Measurements from ENCODE around the gene PRKCE. TPM values are rescaled to one million over a fixed set of nuclear protein-coding genes. Genes with fewer than 3 reads are reported as not detected.

PRKCE gene
- total RNA-seq, 1 experiment from 2014 or later, result 1.3 TPM

DNA sequence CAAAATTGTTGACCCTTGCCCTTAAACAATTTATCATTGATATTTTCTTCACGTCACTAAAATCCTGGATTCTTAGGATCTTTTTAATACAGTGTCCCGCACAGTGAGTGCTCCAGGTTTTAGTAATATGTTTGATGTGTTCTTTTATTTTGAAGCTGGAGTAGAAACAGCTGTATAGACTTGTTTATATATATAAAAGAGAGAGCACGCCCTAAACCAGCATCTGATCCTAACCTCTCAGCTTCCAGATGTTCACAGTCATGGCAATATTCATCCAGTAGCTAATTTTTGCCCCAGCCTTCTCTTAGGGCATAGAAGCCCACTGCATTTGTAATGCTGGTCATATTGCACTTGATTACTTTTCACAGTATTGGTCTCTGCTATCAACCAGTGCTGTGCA, 475.7 kb downstream of the PRKCE start:
- Histone ChIP-seq H4K8ac (replicated peaks; ENCODE audit: insufficient read length, low read depth, low read length) (no peak overlapping the region), H3K4ac (ENCODE audit: low read depth, low read length) (no peak overlapping the region), H2BK15ac (ENCODE audit: low read depth, low read length) (no peak overlapping the region), H2BK120ac (ENCODE audit: low read depth, low read length, poor library complexity, severe bottlenecking) (no peak overlapping the region), H3K79me2 (ENCODE audit: insufficient read depth, low read length) (no peaks in the 10 kb centered on the region), H4K20me1 (ENCODE audit: control insufficient read depth, insufficient read depth, insufficient read length) (no peaks in the 10 kb centered on the region), H4K5ac (ENCODE audit: insufficient read length, low read depth, low read length) (no peak overlapping the region), H3K14ac (ENCODE audit: insufficient read depth, low read length) (no peak overlapping the region), H3K23ac (ENCODE audit: insufficient read length, low read depth, low read length) (no peak overlapping the region), H2AFZ (ENCODE audit: low read length) (no peak overlapping the region), H3K18ac (ENCODE audit: insufficient read length, low read depth, low read length) (no peak overlapping the region), H2BK12ac (ENCODE audit: insufficient read length, low read depth, low read length) (no peak overlapping the region), H3K4me1 (ENCODE audit: insufficient read depth, low read length) (no peaks in the 10 kb centered on the region), H2BK20ac (ENCODE audit: low read depth, low read length, poor library complexity, severe bottlenecking) (no peak overlapping the region), H3K9me3 (ENCODE audit: control insufficient read depth, low read depth, low read length) (no peaks in the 10 kb centered on the region), H3K4me2 (ENCODE audit: insufficient read depth, insufficient read length, low read length) (no peak overlapping the region), H3T11ph (ENCODE audit: low read length) (no peak overlapping the region), H3K9ac (ENCODE audit: extremely low read depth, insufficient read length, low read length) (no peak overlapping the region), H2BK5ac (ENCODE audit: insufficient read length, low read length) (no peak overlapping the region), H3K79me1 (ENCODE audit: insufficient read depth, low read depth, low read length, poor library complexity, severe bottlenecking) (no peaks in the 10 kb centered on the region), H3K23me2 (ENCODE audit: insufficient read length, low read depth, low read length, poor library complexity, severe bottlenecking) (no peaks in the 10 kb centered on the region), H3K56ac (ENCODE audit: insufficient read length, low read depth, low read length) (no peak overlapping the region), H3K27ac (ENCODE audit: insufficient read length, low read depth, low read length) (no peak overlapping the region), H3K27me3 (ENCODE audit: insufficient read depth, low read length) (no peaks in the 10 kb centered on the region), H4K91ac (ENCODE audit: insufficient read length, low read depth, low read length) (no peak overlapping the region), H2AK5ac (ENCODE audit: insufficient read length, low read length) (no peak overlapping the region)
- Mint-ChIP-seq H3K27ac (no peak overlapping the region), H3K9me3 (no peaks in the 10 kb centered on the region), H3K4me1 (no peaks in the 10 kb centered on the region), H3K4me3 (no peak overlapping the region), H3K27me3 (ENCODE audit: low read depth) (peaks cover 8% of the 10 kb centered on the region; the same call in 1 of the 2 replicates), H3K36me3 (ENCODE audit: insufficient read depth in 1 of 3, low read depth in 3 of 3) (no peaks in the 10 kb centered on the region)
- no peak for TF ChIP-seq CTCF (conservative IDR thresholded peaks at IDR 0.05)
- no CpG with 5 or more reads among the region's 3 CpGs for WGBS (ENCODE audit: extremely low coverage, insufficient read length, low lambda C conversion rate)
- DNase-seq, result no peak
